ENCODE data around the gene CAMKMT. TPM values are rescaled to one million over a fixed set of nuclear protein-coding genes. Genes with fewer than 3 reads are reported as not detected.

The CAMKMT gene
- total and polyA plus RNA-seq, 2 donors (not counting 1 experiment from before 2014, with no cell fraction given) = 6.2 to 23.3 TPM

- DNase-seq (no peak), ATAC-seq (ENCODE audit: low read depth) (no peak)
- TF ChIP-seq EZH2 (IDR thresholded peaks at IDR 0.05; ENCODE audit: borderline replicate concordance, insufficient read depth, low read depth, low read length, poor library complexity, severe bottlenecking) = no peak
- no peak for TF ChIP-seq CTCF (IDR thresholded peaks at IDR 0.05)
- no peaks in the 10 kb centered on the region for H3K27me3 Mint-ChIP-seq
- 100% methylated on average over 2 of the region's 6 CpGs for WGBS (ENCODE audit: insufficient coverage)
- H2AFZ ChIP-seq (ENCODE audit: insufficient read depth, low read depth, low read length, poor library complexity, severe bottlenecking) = no peak overlapping the region
- H3K4me3 Mint-ChIP-seq = no peak overlapping the region
- H3K36me3 ChIP-seq (replicated peaks in 1 of 2; ENCODE audit: control extremely low read depth in 1 of 2, control insufficient read depth in 1 of 2, extremely low read depth in 1 of 2, insufficient read depth in 2 of 2, low read length in 1 of 2) = no peaks in the 10 kb centered on the region
- H3K9ac ChIP-seq (ENCODE audit: low read length) = no peak overlapping the region
- no peaks in the 10 kb centered on the region for H3K9me3 Mint-ChIP-seq (ENCODE audit: insufficient read depth)
- no peaks in the 10 kb centered on the region for H3K27me3 ChIP-seq (replicated peaks in 1 of 4; ENCODE audit: control extremely low read depth in 1 of 4, control insufficient read depth in 3 of 4, insufficient read depth in 4 of 4, low read length in 3 of 4)
- H3K79me2 ChIP-seq (ENCODE audit: control insufficient read depth, insufficient read depth, low read length) = no peaks in the 10 kb centered on the region
- H4K20me1 ChIP-seq (ENCODE audit: control insufficient read depth, insufficient read depth, low read length, poor library complexity, severe bottlenecking) = no peaks in the 10 kb centered on the region
- no peaks in the 10 kb centered on the region for H3K4me1 Mint-ChIP-seq
- intact Hi-C loops (cut with micrococcal nuclease) = no loop called here
- H3K4me3 ChIP-seq (ENCODE audit: control extremely low read depth in 1 of 5, extremely low read depth in 1 of 5, insufficient read depth in 1 of 5, low read depth in 2 of 5, low read length in 4 of 5) = no peak overlapping the region
- no peaks in the 10 kb centered on the region for H3K9me3 ChIP-seq (ENCODE audit: control extremely low read depth in 1 of 3, control insufficient read depth in 2 of 3, insufficient read depth in 1 of 3, low read length in 2 of 3)
- CTCF ChIA-PET = no interaction called here
- H3K27ac Mint-ChIP-seq = no peak overlapping the region
- H3K27ac ChIP-seq (ENCODE audit: low read length in 2 of 2) = no peak overlapping the region
- H3K4me1 ChIP-seq (ENCODE audit: control insufficient read depth in 2 of 2, insufficient read depth in 2 of 2, low read length in 2 of 2) = no peaks in the 10 kb centered on the region
- H3K4me2 ChIP-seq (replicated peaks; ENCODE audit: low read depth, low read length, poor library complexity, severe bottlenecking) = no peak overlapping the region
- POLR2A ChIA-PET = no interaction called here
These were observed 87.2 kb downstream of the CAMKMT start for GRCh38 chr2:44448860-44449527.

GRCh38 chr2:44450082-44450481 lies 88.3 kb downstream of the CAMKMT start:
- Histone ChIP-seq H4K20me1 (ENCODE audit: control insufficient read depth, insufficient read depth, low read length, poor library complexity, severe bottlenecking) (no peaks in the 10 kb centered on the region), H2AFZ (ENCODE audit: insufficient read depth, low read depth, low read length, poor library complexity, severe bottlenecking) (no peak overlapping the region), H3K4me1 (ENCODE audit: control insufficient read depth in 2 of 2, insufficient read depth in 2 of 2, low read length in 2 of 2) (no peaks in the 10 kb centered on the region), H3K9ac (ENCODE audit: low read length) (no peak overlapping the region), H3K9me3 (ENCODE audit: control extremely low read depth in 1 of 3, control insufficient read depth in 2 of 3, insufficient read depth in 1 of 3, low read length in 2 of 3) (no peaks in the 10 kb centered on the region), H3K36me3 (replicated peaks in 1 of 2; ENCODE audit: control extremely low read depth in 1 of 2, control insufficient read depth in 1 of 2, extremely low read depth in 1 of 2, insufficient read depth in 2 of 2, low read length in 1 of 2) (no peaks in the 10 kb centered on the region), H3K27me3 (replicated peaks in 1 of 4; ENCODE audit: control extremely low read depth in 1 of 4, control insufficient read depth in 3 of 4, insufficient read depth in 4 of 4, low read length in 3 of 4) (no peaks in the 10 kb centered on the region), H3K4me3 (ENCODE audit: control extremely low read depth in 1 of 5, extremely low read depth in 1 of 5, insufficient read depth in 1 of 5, low read depth in 2 of 5, low read length in 4 of 5) (no peak overlapping the region), H3K4me2 (replicated peaks; ENCODE audit: low read depth, low read length, poor library complexity, severe bottlenecking) (no peak overlapping the region), H3K79me2 (ENCODE audit: control insufficient read depth, insufficient read depth, low read length) (no peaks in the 10 kb centered on the region), H3K27ac (ENCODE audit: low read length in 2 of 2) (no peak overlapping the region)
- POLR2A ChIA-PET = no interaction called here
- Mint-ChIP-seq H3K4me1 (no peaks in the 10 kb centered on the region), H3K4me3 (no peak overlapping the region), H3K27me3 (no peaks in the 10 kb centered on the region), H3K9me3 (ENCODE audit: insufficient read depth) (no peaks in the 10 kb centered on the region), H3K27ac (no peak overlapping the region)
- CTCF ChIA-PET = no interaction called here
- no peak for TF ChIP-seq CTCF (IDR thresholded peaks at IDR 0.05)
- no peak for TF ChIP-seq EZH2 (IDR thresholded peaks at IDR 0.05; ENCODE audit: borderline replicate concordance, insufficient read depth, low read depth, low read length, poor library complexity, severe bottlenecking)
- 100% methylated on average over 2 of the region's 3 CpGs for WGBS (ENCODE audit: insufficient coverage)
- intact Hi-C loops (cut with micrococcal nuclease) = no loop called here
- ATAC-seq (ENCODE audit: low read depth) = no peak
- no peak for DNase-seq

Data from B cell (primary cell).